OCI-M2 (cell line): ENCODE measurements around the gene TET2.

Experiments used
- DNase-seq: peaks from one replicate; lab custom pipeline; 2025; ENCODE audit not compliant: unreplicated experiment; lab: John Stamatoyannopoulos, UW

Gene TET2

GRCh38 chr4:105181259-105181658 is 34.6 kb downstream of the TET2 start:
- no peak for DNase-seq

GRCh38 chr4:105182211-105182610 is 35.5 kb downstream of the TET2 start:
- DNase-seq: no peak

- no peak for DNase-seq
These were observed 37.8 kb downstream of the TET2 start for GRCh38 chr4:105184316-105184980.

- DNase-seq: no peak
These were observed 40.1 kb downstream of the TET2 start for GRCh38 chr4:105186701-105187161.

- DNase-seq: no peak
These were observed 43.4 kb downstream of the TET2 start for GRCh38 chr4:105189855-105190650.

GRCh38 chr4:105191621-105192210 is 45.0 kb downstream of the TET2 start:
- DNase-seq: no peak

GRCh38 chr4:105192474-105192873 is 45.8 kb downstream of the TET2 start:
- DNase-seq: no peak

GRCh38 chr4:105192910-105193309 is 46.2 kb downstream of the TET2 start:
- DNase-seq: no peak

GRCh38 chr4:105193536-105193935 is 46.9 kb downstream of the TET2 start:
- DNase-seq: no peak

GRCh38 chr4:105194328-105195231 is 47.9 kb downstream of the TET2 start:
- no peak for DNase-seq

GRCh38 chr4:105196523-105197145 is 50.0 kb downstream of the TET2 start:
- DNase-seq: no peak

- DNase-seq: no peak
These were observed 51.1 kb downstream of the TET2 start for GRCh38 chr4:105197777-105198176.

- no peak for DNase-seq
These were observed 51.9 kb downstream of the TET2 start for GRCh38 chr4:105198541-105198940.

- DNase-seq: no peak
These were observed 59.5 kb downstream of the TET2 start for GRCh38 chr4:105206214-105206613.

GRCh38 chr4:105207386-105207785 is 60.7 kb downstream of the TET2 start:
- no peak for DNase-seq

- DNase-seq: no peak
These were observed 61.9 kb downstream of the TET2 start for GRCh38 chr4:105208561-105208960.

- no peak for DNase-seq
These were observed 64.2 kb downstream of the TET2 start for GRCh38 chr4:105210916-105211315.

GRCh38 chr4:105215609-105216313 is 69.1 kb downstream of the TET2 start:
- DNase-seq: no peak

- no peak for DNase-seq
These were observed 78.8 kb downstream of the TET2 start for GRCh38 chr4:105225500-105225899.

- no peak for DNase-seq
These were observed 80.4 kb downstream of the TET2 start for GRCh38 chr4:105227054-105227453.
